Liver (tissue), 9 donors: ENCODE data around the gene LDB3. TPM values are rescaled to one million over a fixed set of nuclear protein-coding genes. Genes with fewer than 3 reads are reported as not detected.

Experiments
- DNase-seq: peaks from one replicate; pipeline ENCODE4 v3.0.0-alpha.2; 2017; ENCODE audit warnings: low spot score
- H3K27ac ChIP-seq, 2 donors: one replicate each; pipeline ENCODE4 v1.7.0; 2013; ENCODE audit warnings: inconsistent platforms in 2 of 2, low read length in 2 of 2, control low read depth in 1 of 2, low read depth in 1 of 2, mild to moderate bottlenecking in 1 of 2
- H3K27me3 ChIP-seq, 4 donors: one replicate each; pipeline versions ENCODE4 v1.6.1 to v1.7.0; 2013; ENCODE audit warnings: low read length in 3 of 4, inconsistent platforms in 1 of 4, mild to moderate bottlenecking in 1 of 4, moderate library complexity in 1 of 4; ENCODE audit not compliant: control insufficient read depth in 4 of 4, insufficient read depth in 4 of 4
- H3K36me3 ChIP-seq, 4 donors: one replicate each; pipeline versions ENCODE4 v1.6.1 to v1.7.0; 2013; ENCODE audit warnings: low read length in 3 of 4, mild to moderate bottlenecking in 3 of 4, low read depth in 1 of 4, moderate library complexity in 1 of 4; ENCODE audit not compliant: control insufficient read depth in 4 of 4, insufficient read depth in 3 of 4
- H3K4me1 ChIP-seq, 4 donors: one replicate each; pipeline versions ENCODE4 v1.6.1 to v1.7.0; 2013; ENCODE audit warnings: low read length in 3 of 4, mild to moderate bottlenecking in 3 of 4, moderate library complexity in 1 of 4; ENCODE audit not compliant: control insufficient read depth in 4 of 4, insufficient read depth in 4 of 4
- H3K4me3 ChIP-seq, 3 donors: one replicate each; pipeline versions ENCODE4 v1.6.1 to v1.7.0; 2013; ENCODE audit warnings: low read length in 3 of 3, control low read depth in 1 of 3, low read depth in 1 of 3, mild to moderate bottlenecking in 1 of 3
- H3K9ac ChIP-seq, 2 donors: one replicate each; pipeline ENCODE4 v1.7.0; 2013; ENCODE audit warnings: low read length in 2 of 2, mild to moderate bottlenecking in 2 of 2, moderate library complexity in 2 of 2, control low read depth in 1 of 2, low read depth in 1 of 2
- H3K9me3 ChIP-seq, 4 donors: one replicate each; pipeline versions ENCODE4 v1.6.1 to v1.7.0; 2013; ENCODE audit warnings: low read length in 3 of 4; ENCODE audit not compliant: control insufficient read depth in 4 of 4
- ATF3 ChIP-seq: IDR thresholded peaks from 2 replicates; pipeline ENCODE4 v1.6.1; 2016; ENCODE audit warnings: antibody characterized with exemption
- CTCF ChIP-seq: fragments of 150-350 bp; IDR thresholded peaks from 2 replicates; pipeline ENCODE4 v1.5.1; 2017; ENCODE audit warnings: improper control_type of control experiment, low read depth, low read length; ENCODE audit not compliant: missing input control
- EGR1 ChIP-seq, 2 donors: IDR thresholded peaks; 2 replicates each; pipeline ENCODE4 v1.6.1; 2016 to 2018; ENCODE audit warnings: antibody characterized with exemption in 2 of 2, low read depth in 2 of 2
- FOXA1 ChIP-seq: IDR thresholded peaks from 2 replicates; pipeline ENCODE4 v1.6.1; 2016; ENCODE audit warnings: antibody characterized with exemption
- FOXA2 ChIP-seq: IDR thresholded peaks from 2 replicates; pipeline ENCODE4 v1.6.1; 2016; ENCODE audit warnings: antibody characterized with exemption
- GABPA ChIP-seq, 2 donors: IDR thresholded peaks in 1 of 2; conservative IDR thresholded peaks in 1 of 2; 2 replicates each; pipeline ENCODE4 v1.6.1; 2016; ENCODE audit warnings: antibody characterized with exemption in 2 of 2, mild to moderate bottlenecking in 1 of 2, moderate library complexity in 1 of 2
- HNF4A ChIP-seq, 2 donors: conservative IDR thresholded peaks; 2 replicates each; pipeline ENCODE4 v1.6.1; 2016; ENCODE audit warnings: antibody characterized with exemption in 2 of 2, mild to moderate bottlenecking in 2 of 2
- HNF4G ChIP-seq: IDR thresholded peaks from 2 replicates; pipeline ENCODE4 v1.6.1; 2016; ENCODE audit warnings: antibody characterized with exemption
- JUND ChIP-seq, 2 donors: IDR thresholded peaks; 2 replicates each; pipeline ENCODE4 v1.6.1; 2016; ENCODE audit warnings: antibody characterized with exemption in 2 of 2
- MAX ChIP-seq: IDR thresholded peaks from 2 replicates; pipeline ENCODE4 v1.6.1; 2016; ENCODE audit warnings: antibody characterized with exemption
- NR2F2 ChIP-seq: IDR thresholded peaks from 2 replicates; pipeline ENCODE4 v1.6.1; 2016; ENCODE audit warnings: antibody characterized with exemption
- REST ChIP-seq: IDR thresholded peaks from 2 replicates; pipeline ENCODE4 v1.6.1; 2016; ENCODE audit warnings: antibody characterized with exemption, mild to moderate bottlenecking
- RXRA ChIP-seq, 2 donors: IDR thresholded peaks; 2 replicates each; pipeline ENCODE4 v1.6.1; 2017 to 2018; ENCODE audit warnings: antibody characterized with exemption in 2 of 2, mild to moderate bottlenecking in 1 of 2
- SP1 ChIP-seq: IDR thresholded peaks from 2 replicates; pipeline ENCODE4 v1.6.1; 2018; ENCODE audit warnings: antibody characterized with exemption, mild to moderate bottlenecking
- TAF1 ChIP-seq: conservative IDR thresholded peaks from 2 replicates; pipeline ENCODE4 v1.6.1; 2016; ENCODE audit warnings: antibody characterized with exemption, mild to moderate bottlenecking
- ZBTB33 ChIP-seq: IDR thresholded peaks from 2 replicates; pipeline ENCODE4 v1.6.1; 2016; ENCODE audit warnings: antibody characterized with exemption
- WGBS: extraction: QIAGEN DNeasy Blood & Tissue Kit; methylation state at CpG from one replicate; pipeline ENCODE4 v1.1.7; 2013; 5-methylcytosine and 5-hydroxymethylcytosine counted together
- polyA plus RNA-seq, 2 donors: library from polyadenylated mRNA; stranded (reverse) in 1 of 2; unstranded in 1 of 2; fragments of 200-250 nt in 1 of 2; fragments of >200 nt in 1 of 2; fragmentation: Nextera tagmentation in 1 of 2; extraction: Ambion mirVana in 1 of 2; gene quantifications; one replicate each; pipeline versions ENCODE4 v1.2.1 to v1.2.3, GENCODE V29; 2013 to 2015
- total RNA-seq, 2 donors: library from RNA; depleted of rRNA; stranded (reverse); fragments of >200 nt; gene quantifications; one replicate each; pipeline ENCODE4 v1.2.3, GENCODE V29; 2014
- donor health status: healthy.
- donor health status: healthy.
- donor health status: healthy.
- donor health status: healthy.
- donor health status: healthy.

Gene LDB3
- total and polyA plus RNA-seq, 4 donors, result 0.09 to 0.42 (median 0.15) TPM; not detected in 1

DNA sequence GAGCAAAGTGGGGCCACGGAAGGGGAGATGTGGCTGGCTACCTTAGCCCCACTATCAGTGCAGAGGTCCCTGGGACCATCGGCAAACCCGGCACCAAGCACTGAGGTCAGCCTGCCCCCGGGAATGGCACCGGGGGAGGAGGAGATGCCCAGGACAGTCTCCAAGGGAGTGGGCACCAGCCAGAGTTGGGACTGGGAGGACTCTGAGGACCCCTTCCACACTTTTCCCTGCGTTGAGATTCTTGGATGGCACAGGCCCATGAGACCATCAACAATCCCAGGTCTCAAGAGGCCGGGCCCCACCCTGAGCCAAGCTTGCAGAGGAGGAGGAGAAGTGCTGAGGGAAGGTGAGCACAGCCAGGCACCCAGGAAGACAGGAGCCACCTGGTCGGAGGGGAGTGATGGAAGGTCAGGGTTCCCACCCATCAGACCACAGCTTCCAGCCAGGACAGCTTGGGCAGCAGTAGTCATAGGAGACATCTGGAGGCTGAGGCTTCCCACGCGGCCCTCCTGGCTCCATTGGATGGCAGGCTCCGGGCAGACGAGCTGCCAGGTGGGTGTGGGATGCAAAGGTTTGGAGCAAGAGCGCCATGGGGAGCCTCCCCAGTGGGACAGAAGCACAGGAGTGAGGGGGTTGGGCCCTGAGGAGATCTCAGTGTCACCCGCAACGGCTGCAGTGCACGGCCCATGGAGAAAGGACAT lies 16.5 kb upstream of the LDB3 start:
- Histone ChIP-seq H3K27ac (no peak overlapping the region), H3K4me3 (no peak overlapping the region), H3K4me1 (peaks cover 0 to 3% (median 0%) of the 10 kb centered on the region in 4 donors), H3K36me3 (no peaks in the 10 kb centered on the region), H3K9me3 (no peaks in the 10 kb centered on the region), H3K9ac (no peak overlapping the region), H3K27me3 (no peaks in the 10 kb centered on the region)
- WGBS, result 87% methylated on average over 16 of the region's 16 CpGs
- DNase-seq, result no peak
- TF ChIP-seq RXRA (IDR thresholded peaks at IDR 0.05) (no peak), MAX (no peak), FOXA1 (no peak), NR2F2 (no peak), EGR1 (IDR thresholded peaks at IDR 0.05; ENCODE audit: low read depth in 2 of 2) (no peak), HNF4A (conservative IDR thresholded peaks at IDR 0.05) (no peak), JUND (IDR thresholded peaks at IDR 0.05) (no peak), TAF1 (no peak), FOXA2 (no peak), ATF3 (no peak), CTCF (no peak), REST (no peak), GABPA (IDR thresholded peaks at IDR 0.05 in 1 of 2, conservative IDR thresholded peaks at IDR 0.05 in 1 of 2) (no peak), SP1 (no peak), ZBTB33 (no peak), HNF4G (no peak)
